ENCODE data around the gene MAL.

GRCh38 chr2:95037384-95037839 is 11.9 kb downstream of the MAL start:
- TF ChIP-seq EZH2phosphoT487 (IDR thresholded peaks at IDR 0.05; ENCODE audit: low read depth, severe bottlenecking, unreplicated experiment) = no peak
- TF ChIP-seq CTCF (IDR thresholded peaks at IDR 0.05; ENCODE audit: poor library complexity) = no peak

Data from hepatocyte (in vitro differentiated cells).